ENCODE measurements around the gene C1orf105. TPM values are rescaled to one million over a fixed set of nuclear protein-coding genes. Genes with fewer than 3 reads are reported as not detected.

C1orf105 gene
- total and polyA plus RNA-seq, 2 of the 13 experiments (the other 11 are each of a cell fraction or from before 2014, with no cell fraction given): 0.15 to 0.45 TPM

DNA sequence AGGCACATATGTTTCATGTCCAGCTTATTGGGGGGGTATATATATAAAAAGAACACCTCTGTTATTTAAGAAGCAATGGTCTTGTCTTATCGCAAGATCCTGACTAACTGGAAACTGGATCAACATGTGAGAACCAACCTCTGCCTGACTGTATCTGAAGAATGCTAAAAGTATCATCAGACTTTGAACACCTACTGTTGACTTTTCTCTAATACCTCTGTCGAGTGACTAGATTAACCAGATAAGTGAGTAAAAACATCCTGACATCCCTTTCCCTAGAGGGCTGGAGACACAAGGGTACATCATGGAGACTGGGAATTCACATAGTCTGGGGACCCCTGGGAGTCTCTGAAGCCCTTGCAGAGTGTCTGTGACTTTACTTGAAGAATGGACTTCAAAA is 49.7 kb downstream of the C1orf105 start (continued):
- TF ChIP-seq, protein P1, sequence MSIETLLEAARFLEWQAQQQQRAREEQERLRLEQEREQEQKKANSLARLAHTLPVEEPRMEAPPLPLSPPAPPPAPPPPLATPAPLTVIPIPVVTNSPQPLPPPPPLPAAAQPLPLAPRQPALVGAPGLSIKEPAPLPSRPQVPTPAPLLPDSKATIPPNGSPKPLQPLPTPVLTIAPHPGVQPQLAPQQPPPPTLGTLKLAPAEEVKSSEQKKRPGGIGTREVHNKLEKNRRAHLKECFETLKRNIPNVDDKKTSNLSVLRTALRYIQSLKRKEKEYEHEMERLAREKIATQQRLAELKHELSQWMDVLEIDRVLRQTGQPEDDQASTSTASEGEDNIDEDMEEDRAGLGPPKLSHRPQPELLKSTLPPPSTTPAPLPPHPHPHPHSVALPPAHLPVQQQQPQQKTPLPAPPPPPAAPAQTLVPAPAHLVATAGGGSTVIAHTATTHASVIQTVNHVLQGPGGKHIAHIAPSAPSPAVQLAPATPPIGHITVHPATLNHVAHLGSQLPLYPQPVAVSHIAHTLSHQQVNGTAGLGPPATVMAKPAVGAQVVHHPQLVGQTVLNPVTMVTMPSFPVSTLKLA (IDR thresholded peaks at IDR 0.05): no peak
- TF ChIP-seq SMARCE1 (IDR thresholded peaks at IDR 0.05; ENCODE audit: borderline replicate concordance): 0 out of 2 replicates have a peak, but pooled peaks have one; percentile 57
- TF ChIP-seq RCOR2 (CRISPR knock-in tag; IDR thresholded peaks at IDR 0.05): peak; percentile 51
- TF ChIP-seq ZNF547 (CRISPR knock-in tag; IDR thresholded peaks at IDR 0.05): no peak
- peak; percentile 85; the same call in 1 of the 2 replicates for TF ChIP-seq FOXO1 (CRISPR knock-in tag; IDR thresholded peaks at IDR 0.05)
- TF ChIP-seq ZNF660 (CRISPR knock-in tag; IDR thresholded peaks at IDR 0.05; ENCODE audit: borderline replicate concordance, low read depth): no peak
- TF ChIP-seq, protein P2, sequence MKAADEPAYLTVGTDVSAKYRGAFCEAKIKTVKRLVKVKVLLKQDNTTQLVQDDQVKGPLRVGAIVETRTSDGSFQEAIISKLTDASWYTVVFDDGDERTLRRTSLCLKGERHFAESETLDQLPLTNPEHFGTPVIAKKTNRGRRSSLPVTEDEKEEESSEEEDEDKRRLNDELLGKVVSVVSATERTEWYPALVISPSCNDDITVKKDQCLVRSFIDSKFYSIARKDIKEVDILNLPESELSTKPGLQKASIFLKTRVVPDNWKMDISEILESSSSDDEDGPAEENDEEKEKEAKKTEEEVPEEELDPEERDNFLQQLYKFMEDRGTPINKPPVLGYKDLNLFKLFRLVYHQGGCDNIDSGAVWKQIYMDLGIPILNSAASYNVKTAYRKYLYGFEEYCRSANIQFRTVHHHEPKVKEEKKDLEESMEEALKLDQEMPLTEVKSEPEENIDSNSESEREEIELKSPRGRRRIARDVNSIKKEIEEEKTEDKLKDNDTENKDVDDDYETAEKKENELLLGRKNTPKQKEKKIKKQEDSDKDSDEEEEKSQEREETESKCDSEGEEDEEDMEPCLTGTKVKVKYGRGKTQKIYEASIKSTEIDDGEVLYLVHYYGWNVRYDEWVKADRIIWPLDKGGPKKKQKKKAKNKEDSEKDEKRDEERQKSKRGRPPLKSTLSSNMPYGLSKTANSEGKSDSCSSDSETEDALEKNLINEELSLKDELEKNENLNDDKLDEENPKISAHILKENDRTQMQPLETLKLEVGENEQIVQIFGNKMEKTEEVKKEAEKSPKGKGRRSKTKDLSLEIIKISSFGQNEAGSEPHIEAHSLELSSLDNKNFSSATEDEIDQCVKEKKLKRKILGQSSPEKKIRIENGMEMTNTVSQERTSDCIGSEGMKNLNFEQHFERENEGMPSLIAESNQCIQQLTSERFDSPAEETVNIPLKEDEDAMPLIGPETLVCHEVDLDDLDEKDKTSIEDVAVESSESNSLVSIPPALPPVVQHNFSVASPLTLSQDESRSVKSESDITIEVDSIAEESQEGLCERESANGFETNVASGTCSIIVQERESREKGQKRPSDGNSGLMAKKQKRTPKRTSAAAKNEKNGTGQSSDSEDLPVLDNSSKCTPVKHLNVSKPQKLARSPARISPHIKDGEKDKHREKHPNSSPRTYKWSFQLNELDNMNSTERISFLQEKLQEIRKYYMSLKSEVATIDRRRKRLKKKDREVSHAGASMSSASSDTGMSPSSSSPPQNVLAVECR (CRISPR knock-in tag; IDR thresholded peaks at IDR 0.05; ENCODE audit: borderline replicate concordance): peak; percentile 23; the same call in 1 of the 2 replicates
- peak; percentile 83 for TF ChIP-seq TEAD3 (CRISPR knock-in tag; optimal IDR thresholded peaks at IDR 0.05; ENCODE audit: borderline replicate concordance)
- TF ChIP-seq LCORL (IDR thresholded peaks at IDR 0.05): no peak
- TF ChIP-seq LCORL (CRISPR knock-in tag; IDR thresholded peaks at IDR 0.05): peak; percentile 54; the same call in 1 of the 2 replicates
- peak; percentile 62; the same call in 1 of the 2 replicates for TF ChIP-seq ETV5 (CRISPR knock-in tag; IDR thresholded peaks at IDR 0.05; ENCODE audit: borderline replicate concordance)
- TF ChIP-seq, protein P3, sequence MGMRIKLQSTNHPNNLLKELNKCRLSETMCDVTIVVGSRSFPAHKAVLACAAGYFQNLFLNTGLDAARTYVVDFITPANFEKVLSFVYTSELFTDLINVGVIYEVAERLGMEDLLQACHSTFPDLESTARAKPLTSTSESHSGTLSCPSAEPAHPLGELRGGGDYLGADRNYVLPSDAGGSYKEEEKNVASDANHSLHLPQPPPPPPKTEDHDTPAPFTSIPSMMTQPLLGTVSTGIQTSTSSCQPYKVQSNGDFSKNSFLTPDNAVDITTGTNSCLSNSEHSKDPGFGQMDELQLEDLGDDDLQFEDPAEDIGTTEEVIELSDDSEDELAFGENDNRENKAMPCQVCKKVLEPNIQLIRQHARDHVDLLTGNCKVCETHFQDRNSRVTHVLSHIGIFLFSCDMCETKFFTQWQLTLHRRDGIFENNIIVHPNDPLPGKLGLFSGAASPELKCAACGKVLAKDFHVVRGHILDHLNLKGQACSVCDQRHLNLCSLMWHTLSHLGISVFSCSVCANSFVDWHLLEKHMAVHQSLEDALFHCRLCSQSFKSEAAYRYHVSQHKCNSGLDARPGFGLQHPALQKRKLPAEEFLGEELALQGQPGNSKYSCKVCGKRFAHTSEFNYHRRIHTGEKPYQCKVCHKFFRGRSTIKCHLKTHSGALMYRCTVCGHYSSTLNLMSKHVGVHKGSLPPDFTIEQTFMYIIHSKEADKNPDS (CRISPR knock-in tag; IDR thresholded peaks at IDR 0.05): peak; percentile 97
- peak; percentile 76 for TF ChIP-seq ASH2L (IDR thresholded peaks at IDR 0.05; ENCODE audit: insufficient read length, low read depth, low read length)
- TF ChIP-seq ZNF264 (CRISPR knock-in tag; IDR thresholded peaks at IDR 0.05): no peak
- TF ChIP-seq HNF4A (CRISPR knock-in tag; IDR thresholded peaks at IDR 0.05): peak; percentile 95
- TF ChIP-seq POGZ (CRISPR knock-in tag; IDR thresholded peaks at IDR 0.05): peak; percentile 78
- peak; percentile 67 for TF ChIP-seq MED1 (CRISPR knock-in tag; IDR thresholded peaks at IDR 0.05)
- TF ChIP-seq HMG20B (CRISPR knock-in tag; conservative IDR thresholded peaks at IDR 0.05): peak; percentile 62; the same call in 1 of the 2 replicates
- TF ChIP-seq, protein P4, sequence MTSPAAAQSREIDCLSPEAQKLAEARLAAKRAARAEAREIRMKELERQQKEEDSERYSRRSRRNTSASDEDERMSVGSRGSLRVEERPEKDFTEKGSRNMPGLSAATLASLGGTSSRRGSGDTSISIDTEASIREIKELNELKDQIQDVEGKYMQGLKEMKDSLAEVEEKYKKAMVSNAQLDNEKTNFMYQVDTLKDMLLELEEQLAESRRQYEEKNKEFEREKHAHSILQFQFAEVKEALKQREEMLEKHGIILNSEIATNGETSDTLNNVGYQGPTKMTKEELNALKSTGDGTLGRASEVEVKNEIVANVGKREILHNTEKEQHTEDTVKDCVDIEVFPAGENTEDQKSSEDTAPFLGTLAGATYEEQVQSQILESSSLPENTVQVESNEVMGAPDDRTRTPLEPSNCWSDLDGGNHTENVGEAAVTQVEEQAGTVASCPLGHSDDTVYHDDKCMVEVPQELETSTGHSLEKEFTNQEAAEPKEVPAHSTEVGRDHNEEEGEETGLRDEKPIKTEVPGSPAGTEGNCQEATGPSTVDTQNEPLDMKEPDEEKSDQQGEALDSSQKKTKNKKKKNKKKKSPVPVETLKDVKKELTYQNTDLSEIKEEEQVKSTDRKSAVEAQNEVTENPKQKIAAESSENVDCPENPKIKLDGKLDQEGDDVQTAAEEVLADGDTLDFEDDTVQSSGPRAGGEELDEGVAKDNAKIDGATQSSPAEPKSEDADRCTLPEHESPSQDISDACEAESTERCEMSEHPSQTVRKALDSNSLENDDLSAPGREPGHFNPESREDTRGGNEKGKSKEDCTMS (CRISPR knock-in tag; conservative IDR thresholded peaks at IDR 0.05): no peak

Data from HepG2 (cell line).